GM12874 (cell line): ENCODE results near the gene PDE3A.

Experiments
- TF ChIP-seq, protein P1 (sequence below): IDR thresholded peaks from 2 replicates; pipeline ENCODE4 v1.5.1; 2011; ENCODE audit warnings: low read depth, mild to moderate bottlenecking, control low read depth, low read length, moderate library complexity; ENCODE audit not compliant: insufficient read depth

Gene PDE3A

GRCh38 chr12:20375560-20375959 lies 7.2 kb downstream of the PDE3A start:
- TF ChIP-seq, protein P1, sequence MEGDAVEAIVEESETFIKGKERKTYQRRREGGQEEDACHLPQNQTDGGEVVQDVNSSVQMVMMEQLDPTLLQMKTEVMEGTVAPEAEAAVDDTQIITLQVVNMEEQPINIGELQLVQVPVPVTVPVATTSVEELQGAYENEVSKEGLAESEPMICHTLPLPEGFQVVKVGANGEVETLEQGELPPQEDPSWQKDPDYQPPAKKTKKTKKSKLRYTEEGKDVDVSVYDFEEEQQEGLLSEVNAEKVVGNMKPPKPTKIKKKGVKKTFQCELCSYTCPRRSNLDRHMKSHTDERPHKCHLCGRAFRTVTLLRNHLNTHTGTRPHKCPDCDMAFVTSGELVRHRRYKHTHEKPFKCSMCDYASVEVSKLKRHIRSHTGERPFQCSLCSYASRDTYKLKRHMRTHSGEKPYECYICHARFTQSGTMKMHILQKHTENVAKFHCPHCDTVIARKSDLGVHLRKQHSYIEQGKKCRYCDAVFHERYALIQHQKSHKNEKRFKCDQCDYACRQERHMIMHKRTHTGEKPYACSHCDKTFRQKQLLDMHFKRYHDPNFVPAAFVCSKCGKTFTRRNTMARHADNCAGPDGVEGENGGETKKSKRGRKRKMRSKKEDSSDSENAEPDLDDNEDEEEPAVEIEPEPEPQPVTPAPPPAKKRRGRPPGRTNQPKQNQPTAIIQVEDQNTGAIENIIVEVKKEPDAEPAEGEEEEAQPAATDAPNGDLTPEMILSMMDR = no peak

DNA sequence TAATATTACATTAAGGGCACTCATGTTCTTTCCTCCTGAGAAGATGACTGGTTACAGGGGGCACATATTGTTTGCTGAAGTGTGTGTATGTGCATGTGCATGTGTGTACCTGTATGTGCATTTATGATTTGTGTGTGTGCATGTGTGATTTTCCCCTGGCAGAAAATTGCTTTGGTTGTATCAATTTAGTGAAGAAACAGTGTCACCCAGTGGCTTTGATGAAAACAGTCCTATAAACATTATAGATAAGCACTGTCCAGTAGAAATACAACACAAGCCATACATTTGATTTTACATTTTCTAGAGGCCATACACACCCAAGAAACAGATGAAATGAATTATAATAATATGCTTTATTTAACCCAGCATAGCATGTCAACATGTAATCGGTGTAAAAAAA lies 8.6 kb downstream of the PDE3A start:
- TF ChIP-seq, protein P1 = 0 out of 2 replicates have a peak, but pooled peaks have one; percentile 4

GRCh38 chr12:20377750-20378149 lies 9.4 kb downstream of the PDE3A start:
- TF ChIP-seq, protein P1 = no peak

DNA sequence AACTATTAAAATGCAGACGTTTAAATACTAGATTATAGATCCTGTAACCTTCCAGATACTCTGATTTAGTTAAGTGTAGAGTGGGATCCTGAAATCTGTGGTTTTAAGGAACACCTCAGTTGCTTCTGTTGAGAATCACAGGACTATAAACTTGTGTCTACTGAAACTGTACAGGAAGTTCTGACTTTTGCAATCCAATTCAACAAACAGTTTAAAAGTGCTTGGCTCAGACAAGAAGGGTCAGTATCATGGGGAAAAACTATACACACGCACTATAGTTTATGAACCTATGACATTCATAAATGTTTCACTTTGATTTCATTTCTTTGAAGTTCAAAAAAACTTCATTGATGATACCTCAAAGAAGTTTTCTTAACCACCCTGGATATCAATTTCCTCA lies 13.8 kb downstream of the PDE3A start:
- TF ChIP-seq, protein P1 = no peak

- TF ChIP-seq, protein P1 = no peak
Measured at GRCh38 chr12:20383612-20384011, 15.3 kb downstream of the PDE3A start.

DNA sequence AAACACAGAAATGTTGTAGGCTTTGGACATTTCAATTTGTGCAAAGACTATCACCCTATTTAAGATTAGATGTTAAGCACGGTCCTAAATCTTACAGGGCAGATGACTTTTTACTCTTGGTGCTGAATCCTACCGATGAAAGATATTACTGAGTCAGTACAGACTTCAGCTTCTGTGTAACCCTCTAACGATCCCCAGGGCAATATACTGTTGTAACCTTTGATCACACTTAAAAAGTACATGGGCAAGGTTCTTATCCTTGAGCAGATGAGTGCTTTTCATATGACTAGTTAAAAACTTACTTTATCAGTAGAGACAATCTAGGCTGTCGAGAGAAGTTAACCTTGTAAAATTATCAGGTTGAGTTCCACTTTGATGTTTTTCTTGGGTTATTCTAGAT lies 22.5 kb downstream of the PDE3A start:
- TF ChIP-seq, protein P1 = no peak

- TF ChIP-seq, protein P1 = no peak
Measured at GRCh38 chr12:20392339-20392738, 24.0 kb downstream of the PDE3A start.

DNA sequence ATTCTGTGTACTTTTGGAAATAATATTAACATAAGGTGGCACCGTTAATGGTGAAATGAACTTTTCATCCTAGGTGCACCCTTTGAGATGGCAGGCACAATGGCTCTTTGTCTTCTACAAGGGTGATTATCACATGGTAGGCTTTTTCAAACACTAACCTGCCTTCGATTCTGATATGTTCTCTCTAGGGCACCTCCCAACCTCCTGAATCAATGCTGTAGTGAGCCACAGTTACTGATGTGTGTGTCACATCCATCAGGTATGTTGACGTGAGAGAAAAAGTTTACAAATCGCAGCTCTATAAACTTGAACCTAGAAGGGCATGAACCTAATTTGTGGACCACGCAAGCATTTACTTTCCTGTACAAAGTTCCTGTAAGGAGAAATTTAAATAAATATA lies 25.4 kb downstream of the PDE3A start:
- TF ChIP-seq, protein P1 = no peak
